DMS153 (cell line): Measurements from ENCODE around the gene RNF8.
"Not testable (repeated sequence)": the region's sequence is repeated elsewhere in the genome, so short reads cannot be mapped to it uniquely, and the experiment has no call there.

Source experiments
- DNase-seq: peaks from one replicate; lab custom pipeline; 2025; lab: John Stamatoyannopoulos, UW

The RNF8 gene

DNA sequence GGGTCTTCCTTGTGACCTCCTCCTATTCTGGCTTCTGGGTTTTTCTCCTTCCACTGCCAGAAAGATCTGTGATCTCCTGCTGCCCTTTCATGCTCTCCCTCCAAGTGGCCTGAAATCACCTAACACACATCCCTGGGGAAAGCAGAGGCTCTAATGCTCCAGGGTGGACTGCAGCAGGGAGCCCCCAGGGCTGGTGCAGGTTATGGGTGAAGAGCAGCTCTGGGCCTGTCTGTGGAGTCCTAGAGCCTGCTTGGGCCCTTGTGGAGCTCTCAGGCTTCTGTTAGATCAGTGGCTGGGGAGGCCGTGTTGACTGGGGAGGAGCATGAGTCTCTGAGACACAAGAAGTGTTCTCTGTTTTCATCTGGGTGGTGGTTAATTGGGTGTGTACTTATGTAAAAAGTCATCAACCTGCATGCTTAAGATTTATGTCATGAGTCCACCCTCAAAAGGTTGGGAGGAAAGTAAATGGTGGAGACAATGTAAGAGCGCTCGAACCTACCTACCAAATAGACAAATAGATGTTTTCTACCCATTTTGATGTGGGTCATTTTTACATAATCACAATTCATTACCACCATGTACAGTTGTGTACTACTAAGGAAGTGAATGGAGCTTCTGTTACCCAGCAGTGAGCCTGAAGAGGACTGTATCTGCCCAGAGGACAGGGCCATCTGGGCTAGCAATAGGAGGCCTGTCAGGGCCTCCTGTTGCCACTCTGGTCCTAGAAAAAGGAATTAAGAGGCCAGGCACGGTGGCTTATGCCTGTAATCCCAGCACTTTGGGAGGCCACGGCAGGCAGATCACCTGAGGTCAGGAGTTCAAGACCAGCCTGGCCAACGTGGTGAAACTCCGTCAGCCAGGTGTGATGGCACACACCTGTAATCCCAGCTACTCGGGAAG is 32.0 kb upstream of the RNF8 start:
- DNase-seq: no peak

- DNase-seq: no peak
Measured at GRCh38 chr6:37323580-37323979, 30.2 kb upstream of the RNF8 start.

DNA sequence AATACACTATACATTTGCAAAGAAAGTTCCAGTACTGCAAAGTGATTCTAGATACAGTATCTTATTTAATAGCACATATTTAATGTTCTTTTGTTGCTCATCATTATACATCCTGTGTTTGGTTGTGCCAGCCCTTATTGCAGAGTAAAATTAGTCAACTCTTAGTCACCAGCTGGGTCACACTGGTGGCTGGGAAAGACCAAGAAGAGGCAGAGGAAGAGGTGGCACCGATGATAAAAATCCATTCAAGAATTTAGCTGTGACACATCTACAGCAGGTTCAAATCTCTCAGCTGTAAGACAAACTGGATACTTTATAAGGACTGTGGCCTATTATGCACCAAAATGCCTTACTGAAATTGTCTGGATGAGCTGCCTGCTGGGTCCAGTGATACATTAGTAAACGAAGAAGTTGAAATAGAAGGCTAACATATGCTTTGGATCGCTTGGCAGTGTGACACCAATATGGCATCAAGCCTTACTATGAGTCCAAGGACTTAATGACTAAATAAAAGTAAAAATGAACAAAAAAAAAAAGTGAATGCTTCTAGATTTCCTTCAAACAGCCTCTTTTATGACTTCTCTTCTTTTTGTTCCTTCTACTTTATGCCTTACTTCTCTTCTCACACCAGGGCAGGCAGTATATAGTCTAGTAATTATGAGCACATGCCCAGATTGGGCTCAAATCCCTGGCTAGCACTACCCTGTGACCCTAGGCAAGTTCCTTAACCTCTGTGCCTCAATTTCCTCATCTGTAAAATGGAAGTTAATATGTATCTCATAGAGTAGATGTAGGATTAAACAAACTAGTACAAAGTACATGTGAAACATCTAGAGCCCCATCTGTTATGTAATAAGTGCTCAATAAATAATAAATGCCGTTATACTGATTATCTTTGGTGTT is 29.4 kb upstream of the RNF8 start:
- DNase-seq: no peak

DNA sequence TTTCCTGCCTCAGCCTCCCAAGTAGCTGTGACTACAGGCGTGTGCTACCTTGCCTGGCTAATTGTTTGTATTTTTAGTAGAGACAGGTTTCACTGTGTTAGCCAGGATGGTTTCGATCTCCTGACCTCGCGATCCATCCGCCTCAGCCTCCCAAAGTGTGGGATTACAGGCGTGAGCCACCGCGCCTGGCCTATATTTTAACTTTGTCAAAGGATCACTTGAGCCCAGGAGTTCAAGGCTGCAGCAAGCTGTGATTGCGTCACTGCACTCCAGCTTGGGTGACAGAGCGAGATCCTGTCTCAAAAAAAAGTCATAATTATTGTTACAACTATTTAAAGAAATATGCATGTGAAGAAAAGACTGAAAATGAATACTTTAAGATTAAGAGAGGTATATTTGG is 23.4 kb upstream of the RNF8 start:
- not testable (repeated sequence) for DNase-seq

DNA sequence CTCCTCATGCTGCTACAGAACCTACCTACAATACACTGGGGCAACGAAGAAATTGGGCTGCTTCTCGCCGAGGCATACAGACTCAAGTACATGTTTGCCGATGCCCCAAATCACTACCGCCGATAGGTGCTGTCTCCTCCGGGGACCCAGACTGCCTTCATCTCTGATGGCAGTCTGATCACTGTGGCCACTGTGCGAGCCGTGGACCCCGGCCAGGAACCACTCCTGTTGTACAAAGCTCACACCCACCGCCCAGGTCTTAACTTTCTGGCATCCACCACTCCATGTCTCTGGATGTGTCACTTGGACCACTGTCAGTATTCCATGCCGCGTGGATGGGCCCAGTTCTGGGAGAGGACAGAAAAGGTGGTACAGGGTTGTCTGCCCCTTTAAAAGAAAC is 22.7 kb upstream of the RNF8 start:
- no peak for DNase-seq

- no peak for DNase-seq
Measured at GRCh38 chr6:37332894-37333293, 20.9 kb upstream of the RNF8 start.

DNA sequence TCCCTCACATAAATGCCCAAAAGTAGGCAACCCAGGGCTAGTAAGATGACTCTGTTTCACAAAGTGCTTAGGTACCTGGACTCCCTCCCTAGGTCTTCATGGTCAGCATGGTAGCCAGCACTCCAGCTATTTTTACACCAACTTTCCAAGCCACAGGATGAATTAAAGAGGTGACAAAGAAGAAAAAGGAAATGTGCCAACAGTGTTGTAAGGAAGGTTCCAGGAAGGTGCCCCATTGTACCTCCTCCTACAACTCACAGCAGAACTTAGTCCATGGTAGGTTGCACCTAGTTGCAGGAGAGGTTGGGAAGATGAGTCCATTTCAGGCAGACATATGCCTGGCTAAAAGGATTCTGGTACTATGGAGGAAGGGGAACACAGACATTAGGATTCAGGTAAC is 19.7 kb upstream of the RNF8 start:
- DNase-seq: no peak

DNA sequence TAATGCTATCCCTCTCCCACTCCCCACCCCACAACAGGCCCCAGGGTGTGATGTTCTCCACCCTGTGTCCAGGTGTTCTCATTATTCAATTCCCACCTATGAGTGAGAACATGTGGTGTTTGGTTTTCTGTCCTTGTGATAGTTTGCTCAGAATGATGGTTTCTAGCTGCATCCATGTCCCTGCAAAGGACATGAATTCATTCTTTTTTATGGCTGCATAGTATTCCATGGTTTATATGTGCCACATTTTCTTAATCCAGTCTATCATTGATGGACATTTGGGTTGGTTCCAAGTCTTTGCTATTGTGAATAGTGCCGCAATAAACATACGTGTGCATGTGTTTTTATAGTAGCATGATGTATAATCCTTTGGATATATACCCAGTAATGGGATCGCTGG is 15.5 kb upstream of the RNF8 start:
- not testable (repeated sequence) for DNase-seq

DNA sequence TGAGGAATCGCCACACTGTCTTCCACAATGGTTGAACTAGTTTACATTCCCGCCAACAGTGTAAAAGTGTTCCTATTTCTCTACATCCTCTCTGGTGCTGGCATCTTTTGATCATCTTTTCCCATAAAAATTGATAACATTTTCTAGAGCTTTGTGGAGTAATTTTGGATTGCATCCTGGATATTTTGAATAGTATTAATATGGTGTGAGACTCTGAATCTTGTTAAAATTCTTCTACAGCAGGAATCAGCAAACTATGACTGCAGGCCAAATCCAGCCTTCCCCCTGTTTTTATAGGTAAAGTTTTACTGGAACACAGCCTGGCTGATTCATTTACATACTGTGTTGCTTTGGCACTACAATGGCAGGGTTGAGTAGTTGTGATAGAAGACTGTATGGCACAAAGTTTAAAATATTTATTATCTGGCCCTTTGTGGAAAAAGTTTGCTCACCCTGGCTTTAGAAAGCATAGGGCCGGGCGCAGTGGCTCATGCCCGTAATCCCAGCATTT is 15.0 kb upstream of the RNF8 start:
- DNase-seq: no peak

GRCh38 chr6:37339741-37340638 is 13.8 kb upstream of the RNF8 start:
- DNase-seq: no peak

DNA sequence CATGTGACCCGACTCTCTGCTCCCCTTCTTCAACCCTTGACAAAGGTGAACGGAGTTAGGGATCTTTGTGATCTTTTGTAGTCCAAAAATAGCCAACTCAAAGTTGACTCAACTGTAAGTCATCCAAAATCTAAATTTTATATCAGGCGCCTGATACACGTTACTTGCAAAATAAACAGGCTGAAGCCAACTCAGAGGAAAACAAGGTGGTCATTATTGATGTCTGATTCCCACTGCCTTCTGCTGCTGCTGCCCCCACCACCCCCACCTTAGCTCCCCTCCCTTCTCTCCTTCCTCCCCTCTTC is 13.2 kb upstream of the RNF8 start:
- no peak for DNase-seq

DNA sequence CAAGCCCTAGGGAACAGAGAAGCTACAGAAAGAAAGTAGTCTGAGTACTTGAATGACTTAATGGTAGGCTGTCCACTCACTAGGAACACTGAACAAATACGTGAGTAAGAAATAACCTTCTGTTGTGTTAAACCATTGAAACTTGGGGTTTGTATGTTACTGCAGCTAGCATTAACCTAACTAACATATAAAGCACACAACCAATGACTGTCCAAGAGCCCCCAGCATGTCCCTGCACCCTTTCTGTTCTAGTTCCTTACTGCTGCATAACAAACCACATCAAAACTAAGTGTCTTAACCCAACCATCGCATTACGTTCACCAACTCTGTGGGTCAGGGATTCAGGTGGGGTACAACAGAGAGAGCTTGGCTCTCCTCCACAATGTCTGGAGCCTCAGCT is 10.5 kb upstream of the RNF8 start:
- no peak for DNase-seq

- no peak for DNase-seq
Measured at GRCh38 chr6:37344308-37344707, 9.5 kb upstream of the RNF8 start.

DNA sequence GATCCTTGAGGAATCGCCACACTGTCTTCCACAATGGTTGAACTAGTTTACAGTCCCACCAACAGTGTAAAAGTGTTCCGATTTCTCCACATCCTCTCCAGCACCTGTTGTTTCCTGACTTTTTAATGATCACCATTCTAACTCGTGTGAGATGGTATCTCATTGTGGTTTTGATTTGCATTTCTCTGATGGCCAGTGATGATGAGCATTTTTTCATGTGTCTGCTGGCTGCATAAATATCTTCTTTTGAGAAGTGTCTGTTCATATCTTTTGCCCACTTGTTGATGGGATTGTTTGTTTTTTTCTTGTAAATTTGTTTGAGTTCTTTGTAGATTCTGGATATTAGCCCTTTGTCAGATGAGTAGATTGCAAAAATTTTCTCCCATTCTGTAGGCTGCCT is 8.0 kb upstream of the RNF8 start:
- DNase-seq: not testable (repeated sequence)

DNA sequence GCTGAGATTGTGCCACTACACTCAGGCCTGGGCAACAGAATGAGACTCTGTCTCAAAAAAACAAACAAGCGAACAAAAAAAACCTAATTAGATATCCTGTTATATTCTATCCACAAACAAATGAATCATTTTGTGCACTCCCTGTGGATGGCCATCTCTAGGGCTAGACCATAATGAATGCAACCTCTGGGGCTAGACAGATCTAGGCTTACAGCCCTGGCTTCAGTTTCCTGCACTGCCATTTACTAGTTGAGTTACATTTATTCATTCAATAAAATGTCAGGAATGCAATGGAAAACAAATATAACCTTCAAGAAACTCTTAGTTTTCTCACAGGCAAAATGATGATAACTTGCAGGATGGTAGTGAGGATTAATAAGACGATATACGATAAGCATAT is 6.6 kb upstream of the RNF8 start:
- no peak for DNase-seq

DNA sequence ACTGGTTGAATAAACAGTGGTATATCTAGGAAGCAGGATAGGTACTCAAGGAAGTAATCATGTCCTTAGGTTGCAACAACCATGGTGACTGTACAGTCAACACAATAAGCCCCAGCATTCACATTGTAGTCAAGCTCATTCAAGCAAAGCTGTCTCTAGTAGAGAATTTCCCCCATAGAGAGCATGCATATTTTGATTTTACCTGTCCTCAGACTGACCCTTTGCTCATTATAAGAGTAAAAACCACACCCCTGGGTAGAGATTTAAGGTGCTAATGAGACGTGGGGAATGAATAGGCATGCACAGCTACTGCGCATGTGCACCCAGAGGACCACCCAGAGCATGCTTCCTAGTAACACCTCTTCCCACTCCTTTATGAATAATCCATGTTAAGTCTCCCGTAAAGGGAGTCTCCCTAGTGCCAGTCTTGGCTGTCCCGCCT is 6.1 kb upstream of the RNF8 start:
- no peak for DNase-seq

GRCh38 chr6:37351027-37351426 is 2.8 kb upstream of the RNF8 start:
- no peak for DNase-seq

- DNase-seq: no peak
Measured at GRCh38 chr6:37352384-37352783, 1.4 kb upstream of the RNF8 start.

GRCh38 chr6:37354526-37355384 is 972 bp downstream of the RNF8 start:
- no peak for DNase-seq

DNA sequence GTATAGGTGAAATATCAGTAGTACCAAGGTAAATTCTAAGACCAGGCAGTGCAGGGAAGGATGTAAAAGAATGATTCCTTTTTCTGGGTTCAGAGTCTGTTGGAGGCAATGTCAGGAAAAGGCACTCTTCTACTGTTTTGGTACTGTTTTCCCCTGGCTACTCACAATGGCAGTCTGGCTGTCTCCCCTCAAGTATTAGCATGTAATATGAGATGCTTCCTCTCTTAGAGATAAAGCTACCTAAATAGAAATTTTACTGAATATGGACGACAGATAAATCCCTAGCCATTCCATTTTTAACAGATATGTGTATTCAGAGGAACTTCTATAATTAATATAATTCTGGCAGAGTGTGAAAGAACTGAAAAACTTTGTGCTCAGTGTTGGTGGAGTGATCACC is 3.5 kb downstream of the RNF8 start:
- no peak for DNase-seq

DNA sequence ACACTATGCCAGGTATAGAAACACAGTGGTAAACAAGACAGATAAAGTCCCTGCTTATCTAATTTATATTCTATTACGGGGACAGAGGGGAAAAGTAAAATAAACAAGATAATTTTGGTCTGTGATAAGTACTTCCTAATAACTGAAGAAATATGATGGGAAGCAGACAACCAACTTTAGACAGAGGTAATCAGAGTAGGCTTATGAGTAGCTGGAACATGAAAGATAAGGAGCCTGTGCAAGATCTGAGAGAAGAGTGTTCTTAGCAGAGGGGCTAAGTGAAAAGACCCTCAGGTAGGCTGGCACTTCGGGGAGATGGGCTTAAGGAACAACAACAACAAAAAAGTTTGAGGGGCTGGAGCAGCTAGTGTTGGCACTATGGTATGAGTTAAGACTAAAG is 4.1 kb downstream of the RNF8 start:
- no peak for DNase-seq
